ENCODE measurements around the gene TMEM39B. TPM values are rescaled to one million over a fixed set of nuclear protein-coding genes. Genes with fewer than 3 reads are reported as not detected.
A peak's percentile ranks its signal among the peaks of the same experiment; 100 is the strongest.
"Not testable (repeated sequence)": the region's sequence is repeated elsewhere in the genome, so short reads cannot be mapped to it uniquely, and the experiment has no call there.

Gene TMEM39B
- total RNA-seq, 1 donor from 2014 or later: 6.1 TPM

DNA sequence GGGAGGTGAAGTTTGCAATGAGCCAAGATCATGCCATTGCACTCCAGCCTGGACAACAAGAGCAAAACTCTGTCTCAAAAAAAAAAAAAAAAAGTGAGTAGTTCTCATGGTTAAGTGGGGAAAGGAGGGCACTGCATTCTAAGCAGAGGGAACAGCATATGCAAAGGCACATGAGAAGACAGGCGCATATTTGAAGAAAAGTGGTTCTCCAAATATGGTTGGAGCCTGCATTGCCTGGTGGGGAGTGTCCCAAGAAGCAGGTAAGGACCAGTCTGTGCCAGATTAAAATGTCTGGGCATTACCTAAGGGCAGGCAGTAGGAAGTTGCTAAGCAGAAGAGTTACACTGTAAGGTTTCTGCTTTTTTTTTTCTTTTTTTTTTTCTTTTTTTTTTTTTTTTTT is 32.6 kb downstream of the TMEM39B start:
- intact Hi-C loops (cut with DNase I): no loop called here
- DNase-seq: no peak

GRCh38 chr1:32106663-32107275 is 34.0 kb downstream of the TMEM39B start:
- DNase-seq (no peak), ATAC-seq (ENCODE audit: poor library complexity) (no peak)
- intact Hi-C loops (cut with DNase I): no loop called here

More for the DNA sequence above, 32.6 kb downstream of the TMEM39B start:
- no peak for ATAC-seq (ENCODE audit: poor library complexity)

DNA sequence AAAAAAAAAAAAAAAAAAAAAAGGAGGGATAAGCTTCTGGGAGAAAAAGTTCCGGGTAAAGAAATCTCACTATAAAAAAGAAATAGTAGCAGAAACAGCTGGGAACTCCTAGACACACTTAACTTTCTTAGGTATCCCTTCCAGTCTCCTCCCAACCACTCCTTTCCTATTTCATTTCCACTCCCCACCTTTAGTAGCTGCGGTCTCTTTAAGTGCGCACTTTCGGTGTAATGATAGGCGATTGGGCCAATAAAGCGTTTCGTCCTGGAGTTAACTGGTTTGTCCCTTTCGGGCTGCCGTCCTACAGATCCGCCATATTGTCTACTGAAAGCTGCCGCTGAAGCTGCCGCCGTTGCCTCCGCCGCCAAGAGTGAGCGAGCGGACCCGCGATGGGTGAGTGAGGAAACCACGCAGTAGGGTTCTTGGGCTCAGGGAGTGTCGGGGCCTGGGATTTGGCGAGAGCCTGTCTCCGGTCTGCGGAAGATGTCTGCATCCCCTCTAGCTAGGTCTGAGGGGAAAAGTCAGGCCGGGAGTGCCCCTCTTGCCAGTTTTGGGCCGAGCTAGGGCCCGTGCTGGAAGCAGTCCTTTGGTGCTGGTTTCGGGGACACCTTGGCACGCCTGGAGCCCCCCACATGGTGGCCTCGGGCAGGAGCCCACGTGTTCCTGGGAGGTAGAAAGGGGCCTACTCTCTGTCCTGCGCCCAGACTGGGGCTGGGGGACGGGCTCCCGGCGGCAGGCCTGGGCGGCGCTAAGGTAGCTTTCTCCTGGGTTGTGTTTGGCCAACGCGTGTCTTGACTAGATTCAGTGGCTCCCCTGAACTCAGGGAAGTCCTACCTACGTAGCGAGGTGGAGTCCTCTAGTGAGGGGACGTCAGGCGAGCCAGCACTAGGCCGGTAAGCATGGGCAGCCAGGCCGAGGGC is 35.3 kb downstream of the TMEM39B start, which contains the start of gene KPNA6:
TSS of gene KPNA6 (plus strand) at position 315 of the 920 bp plus-strand sequence. CDS start at position 390, 75 bp downstream.
- ATAC-seq (ENCODE audit: poor library complexity) (peak; percentile 91), DNase-seq (peak; percentile 90)
- intact Hi-C loops (cut with DNase I): no loop called here

DNA sequence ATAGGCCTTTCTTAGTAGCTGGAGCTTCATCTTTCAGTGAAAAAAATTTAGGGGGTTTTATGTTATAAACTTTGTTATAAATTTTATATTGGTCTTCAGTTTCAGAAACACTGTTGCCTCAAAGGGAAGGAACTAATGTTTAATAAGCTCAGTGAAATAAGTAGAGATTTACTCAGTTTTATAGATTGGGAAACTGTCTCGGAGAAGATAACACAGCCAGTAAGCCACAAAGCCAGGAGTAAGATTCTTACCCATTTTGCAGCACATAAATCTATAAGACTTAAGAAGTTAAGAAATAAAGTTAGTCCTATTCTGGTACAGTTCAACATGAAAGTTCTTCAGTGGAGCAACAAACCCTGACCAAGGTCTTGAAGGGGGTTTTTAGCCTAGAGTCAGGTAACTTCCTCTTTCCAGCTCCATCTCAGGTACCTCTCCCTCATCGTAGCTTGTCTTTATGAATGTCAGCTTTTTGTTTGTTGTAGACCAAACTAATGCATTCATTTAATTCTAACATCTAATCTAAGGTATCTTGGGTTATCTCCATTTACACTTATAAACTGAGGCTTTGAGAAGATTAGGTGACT is 38.4 kb downstream of the TMEM39B start:
- intact Hi-C loops (cut with DNase I): no loop called here
- DNase-seq: no peak
- ATAC-seq (ENCODE audit: poor library complexity): no peak

DNA sequence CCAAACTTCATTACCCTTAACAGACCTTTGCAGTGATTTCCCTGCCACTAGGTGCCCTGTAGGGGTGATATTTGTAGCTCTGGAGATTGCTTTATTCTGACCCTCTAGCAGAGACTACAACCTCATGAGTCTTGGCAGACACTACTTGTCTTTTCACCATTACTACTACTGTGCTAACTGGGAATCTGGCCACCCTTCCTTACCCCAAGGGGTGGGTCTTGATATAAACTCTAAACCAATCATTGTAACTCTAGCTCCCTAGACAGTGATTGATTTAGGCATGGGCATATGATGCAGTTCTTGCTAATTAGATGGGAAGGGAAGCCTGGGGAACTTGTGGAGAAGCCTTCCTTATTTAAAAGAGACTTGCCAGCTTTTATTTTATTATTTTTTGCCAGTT is 39.0 kb downstream of the TMEM39B start:
- DNase-seq (no peak), ATAC-seq (ENCODE audit: poor library complexity) (peak; percentile 30)
- intact Hi-C loops (cut with DNase I): no loop called here

GRCh38 chr1:32112806-32113375 is 40.2 kb downstream of the TMEM39B start:
- DNase-seq: no peak
- no peak for ATAC-seq (ENCODE audit: poor library complexity)
- intact Hi-C loops (cut with DNase I): no loop called here

DNA sequence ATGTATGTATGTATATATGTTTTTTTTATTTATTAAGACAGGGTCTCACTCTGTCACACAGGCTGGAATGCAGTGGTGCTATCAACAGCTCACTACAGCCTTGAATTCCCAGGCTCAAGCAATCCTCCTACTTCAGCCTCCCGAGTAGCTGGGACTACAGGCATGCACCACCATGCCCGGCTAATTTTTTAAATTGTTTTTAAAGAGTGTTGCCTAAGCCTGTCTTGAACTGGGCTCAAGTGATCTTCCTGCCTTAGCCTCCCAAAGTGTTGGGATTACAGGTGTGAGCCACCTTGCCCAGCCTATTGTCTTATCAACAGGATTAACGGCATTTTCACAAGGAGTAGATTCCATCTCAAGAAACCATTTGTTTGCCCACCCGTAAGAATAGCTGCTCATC is 40.7 kb downstream of the TMEM39B start:
- intact Hi-C loops (cut with DNase I); ATAC-seq (ENCODE audit: poor library complexity); DNase-seq: not testable (repeated sequence)

GRCh38 chr1:32114420-32114819 is 41.7 kb downstream of the TMEM39B start:
- ATAC-seq (ENCODE audit: poor library complexity): no peak
- intact Hi-C loops (cut with DNase I): no loop called here
- no peak for DNase-seq

GRCh38 chr1:32115496-32115895 is 42.8 kb downstream of the TMEM39B start:
- ATAC-seq (ENCODE audit: poor library complexity): no peak
- intact Hi-C loops (cut with DNase I): no loop called here
- DNase-seq: no peak

DNA sequence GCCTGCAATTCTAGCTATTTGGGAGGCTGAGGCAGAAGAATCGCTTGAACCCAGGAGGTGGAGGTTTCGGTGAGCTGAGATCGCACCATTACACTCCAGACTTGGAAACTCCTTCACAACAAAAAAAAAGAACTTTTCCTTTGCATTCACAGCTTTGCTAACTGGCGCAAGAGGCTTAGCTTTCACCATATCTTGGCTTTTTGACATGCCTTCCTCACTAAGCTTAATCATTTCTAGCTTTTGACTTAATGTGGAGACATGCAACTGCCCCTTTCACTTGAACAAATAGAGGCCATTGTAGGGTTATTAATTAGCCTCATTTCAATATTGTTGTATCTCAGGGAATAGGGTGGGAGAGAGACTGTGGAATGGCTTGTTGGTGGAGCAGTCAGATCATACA is 43.8 kb downstream of the TMEM39B start:
- intact Hi-C loops (cut with DNase I): no loop called here
- DNase-seq (no peak), ATAC-seq (ENCODE audit: poor library complexity) (no peak)

- no peak for DNase-seq
- no peak for ATAC-seq (ENCODE audit: poor library complexity)
- intact Hi-C loops (cut with DNase I): no loop called here
Observed at GRCh38 chr1:32122151-32122550, 49.4 kb downstream of the TMEM39B start.

DNA sequence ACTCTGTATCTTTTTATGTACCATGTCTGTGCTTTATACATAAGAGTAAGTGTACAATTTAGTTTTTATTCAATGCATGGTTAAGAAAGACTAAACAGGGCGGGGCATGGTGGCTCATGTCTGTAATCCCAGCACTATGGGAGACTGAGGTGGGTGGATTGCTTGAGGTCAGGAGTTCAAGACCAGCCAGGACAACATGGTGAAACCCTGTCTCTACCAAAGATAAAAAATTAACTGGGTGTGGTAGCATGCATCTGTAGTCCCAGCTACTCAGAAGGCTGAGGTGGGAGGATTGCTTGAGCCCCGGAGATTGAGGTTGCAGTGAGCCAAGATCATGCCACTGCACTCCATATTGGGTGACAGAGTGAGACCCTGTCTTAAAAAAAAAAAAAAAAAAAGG is 50.6 kb downstream of the TMEM39B start:
- intact Hi-C loops (cut with DNase I); DNase-seq; ATAC-seq (ENCODE audit: poor library complexity): not testable (repeated sequence)

- no peak for DNase-seq
- intact Hi-C loops (cut with DNase I): no loop called here
- no peak for ATAC-seq (ENCODE audit: poor library complexity)
Observed at GRCh38 chr1:32125313-32125712, 52.6 kb downstream of the TMEM39B start.

DNA sequence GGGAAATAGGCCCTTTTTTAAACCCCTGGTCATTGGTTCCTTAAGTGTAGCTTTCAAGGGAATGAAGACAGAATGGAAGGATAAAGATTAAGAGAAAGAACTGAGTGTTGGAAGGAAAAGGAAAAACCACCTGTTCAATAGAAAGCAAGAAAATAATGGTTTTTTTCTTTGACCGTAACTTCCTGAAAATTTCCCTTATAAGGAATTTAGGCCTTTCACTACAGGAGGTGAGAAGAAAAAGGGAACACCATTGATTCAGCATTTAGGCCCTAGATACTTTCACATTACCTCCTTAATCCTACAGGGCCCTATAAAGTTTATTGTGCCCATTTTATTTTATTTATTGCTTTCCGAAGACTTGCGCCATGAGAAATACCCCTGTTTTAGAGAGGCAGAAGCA is 54.0 kb downstream of the TMEM39B start:
- no peak for ATAC-seq (ENCODE audit: poor library complexity)
- intact Hi-C loops (cut with DNase I): no loop called here
- DNase-seq: no peak

DNA sequence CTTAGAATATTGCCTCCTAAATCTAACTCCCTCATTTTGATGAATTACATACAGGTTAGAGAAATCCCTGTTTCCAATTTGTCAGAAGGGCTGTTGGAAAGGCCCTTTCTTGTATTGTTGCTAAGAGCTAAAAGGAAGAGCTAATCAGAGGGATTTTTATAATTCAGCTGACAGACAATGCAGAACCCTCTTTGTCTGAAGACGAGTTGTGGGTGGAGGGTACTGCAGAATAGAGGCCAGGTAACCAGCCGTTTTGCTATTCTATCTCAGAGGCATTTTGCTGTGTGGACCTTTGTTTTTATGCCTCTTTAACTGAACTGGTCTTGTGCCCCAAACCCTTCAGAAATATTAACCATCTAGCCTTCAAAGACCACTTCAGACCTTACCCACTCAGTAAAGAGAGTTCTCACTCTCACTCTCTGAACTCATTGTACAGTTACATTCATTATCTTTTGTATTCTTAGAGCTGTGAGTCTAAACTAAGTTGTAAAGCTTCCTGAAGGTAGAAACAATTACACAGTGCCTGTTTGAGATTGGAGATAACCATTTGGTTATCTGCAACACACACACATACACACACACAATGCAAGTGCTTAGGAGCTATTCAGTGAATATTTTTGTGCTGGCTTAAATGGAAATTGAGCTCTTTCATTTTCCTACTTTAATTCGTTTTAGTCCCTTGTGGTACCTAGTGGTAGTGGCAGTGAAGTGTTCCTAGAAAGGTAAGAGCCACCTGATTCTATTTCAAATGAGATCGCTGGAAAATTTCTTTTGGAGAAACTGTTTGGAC is 54.9 kb downstream of the TMEM39B start:
- DNase-seq: no peak
- intact Hi-C loops (cut with DNase I): no loop called here

GRCh38 chr1:32128479-32128878 is 55.7 kb downstream of the TMEM39B start:
- ATAC-seq (ENCODE audit: poor library complexity) (no peak), DNase-seq (no peak)
- intact Hi-C loops (cut with DNase I): no loop called here

More for the DNA sequence above, 54.9 kb downstream of the TMEM39B start:
- ATAC-seq (ENCODE audit: poor library complexity): no peak

DNA sequence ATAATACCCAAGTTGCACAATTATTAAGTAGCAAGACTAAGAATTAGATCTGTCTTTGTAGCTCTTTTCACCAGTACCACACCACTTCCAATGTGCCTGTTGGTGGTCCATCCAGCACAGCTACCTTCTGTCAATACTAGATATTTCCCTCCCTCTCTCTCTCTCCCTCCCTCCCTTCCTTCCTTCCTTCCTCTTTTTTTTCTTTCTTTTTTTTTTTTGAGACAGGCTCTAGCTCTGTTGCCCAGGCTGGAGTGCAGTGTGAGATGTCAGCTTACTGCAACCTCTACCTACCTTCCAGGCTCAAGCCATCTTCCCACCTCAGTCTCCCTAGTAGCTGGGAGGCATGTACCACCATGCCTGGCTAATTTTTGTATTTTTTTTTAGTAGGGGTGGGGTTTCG is 56.2 kb downstream of the TMEM39B start:
- intact Hi-C loops (cut with DNase I): no loop called here
- ATAC-seq (ENCODE audit: poor library complexity) (no peak), DNase-seq (no peak)

- DNase-seq; intact Hi-C loops (cut with DNase I); ATAC-seq (ENCODE audit: poor library complexity): not testable (repeated sequence)
Observed at GRCh38 chr1:32133950-32134280, 61.2 kb downstream of the TMEM39B start.

DNA sequence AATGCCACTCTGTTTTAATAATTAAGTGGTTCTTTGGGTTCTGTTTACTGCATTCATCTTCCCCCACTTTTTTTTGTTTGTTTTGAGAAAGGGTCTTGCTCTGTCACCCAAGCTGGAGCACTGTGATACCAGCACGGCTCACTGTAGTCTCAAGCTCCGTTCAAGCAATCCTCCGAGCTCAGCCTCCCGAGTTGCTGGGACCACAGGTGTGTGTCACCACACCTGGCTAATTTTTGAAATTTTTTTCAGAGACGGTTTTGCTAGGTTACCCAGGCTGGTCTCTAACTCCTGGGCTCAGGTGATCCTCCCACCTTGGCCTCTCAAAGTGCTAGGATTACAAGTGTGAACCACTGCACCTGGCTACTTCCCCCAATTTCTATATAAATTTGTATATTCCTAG is 64.4 kb downstream of the TMEM39B start:
- DNase-seq: no peak
- no peak for ATAC-seq (ENCODE audit: poor library complexity)
- intact Hi-C loops (cut with DNase I): no loop called here

All from Right ventricle myocardium superior (tissue), 1 donor.